H1 (cell line): Measurements from ENCODE around the gene PAXX. TPM values are rescaled to one million over a fixed set of nuclear protein-coding genes. Genes with fewer than 3 reads are reported as not detected.

Source experiments
- CTCF ChIA-PET: fragments of 300-600 bp; sonication (Branson Sonifier 250); formaldehyde crosslinking; loops from one replicate; lab custom pipeline; 2021; ENCODE audit not compliant: partially characterized antibody; lab: Charles Lee
- POLR2A ChIA-PET: fragments of 300-600 bp; sonication (Branson Sonifier 250); formaldehyde crosslinking; loops from one replicate; lab custom pipeline; 2021; ENCODE audit warnings: inconsistent platforms; ENCODE audit not compliant: partially characterized antibody; lab: Charles Lee
- DNase-seq, 2 experiments: peaks; one replicate each; pipeline versions ENCODE4 v3.0.0 to v3.0.0-alpha.2; 2010 to 2022; ENCODE audit warnings: low spot score in 2 of 2, low read depth in 1 of 2, mixed read lengths in 1 of 2
- FAIRE-seq: peaks from 2 replicates; lab custom pipeline; 2011; peaks lifted over from hg19 to GRCh38; lab: Jason Lieb, UNC
- H2AFZ ChIP-seq: 2 replicates; pipeline ENCODE4 v1.8.1; 2012; ENCODE audit warnings: low read length, inconsistent platforms
- H2AK5ac ChIP-seq: 2 replicates; pipeline ENCODE4 v1.6.1; 2013; ENCODE audit warnings: low read depth, low read length
- H2BK120ac ChIP-seq: replicated peaks from 2 replicates; pipeline ENCODE3; 2013; ENCODE audit warnings: low read depth, low read length, inconsistent platforms
- H2BK12ac ChIP-seq: 2 replicates; pipeline ENCODE4 v1.6.1; 2013; ENCODE audit warnings: low read depth, low read length
- H2BK15ac ChIP-seq: 2 replicates; pipeline ENCODE4 v1.6.1; 2013; ENCODE audit warnings: low read length
- H2BK20ac ChIP-seq: 2 replicates; pipeline ENCODE4 v1.6.1; 2013; ENCODE audit warnings: low read length
- H2BK5ac ChIP-seq: 2 replicates; pipeline ENCODE4 v1.6.1; 2013; ENCODE audit warnings: low read depth, low read length
- H3K14ac ChIP-seq: 2 replicates; pipeline ENCODE4 v1.6.1; 2013; ENCODE audit warnings: inconsistent platforms; ENCODE audit not compliant: insufficient read length
- H3K18ac ChIP-seq: 2 replicates; pipeline ENCODE4 v1.6.1; 2013; ENCODE audit warnings: low read length; ENCODE audit errors: extremely low read depth
- H3K23ac ChIP-seq: 2 replicates; pipeline ENCODE4 v1.6.1; 2013; ENCODE audit warnings: inconsistent platforms; ENCODE audit not compliant: insufficient read length
- H3K23me2 ChIP-seq: 2 replicates; pipeline ENCODE4 v1.6.1; 2013; ENCODE audit warnings: low read depth, low read length
- H3K27ac ChIP-seq: 2 replicates; pipeline ENCODE4 v1.6.1; 2011; ENCODE audit warnings: low read depth, low read length, inconsistent platforms
- H3K27me3 ChIP-seq, 4 experiments: replicated peaks in 1 of 4; 1 replicate in 1 of 4; 2 replicates in 3 of 4; pipeline versions ENCODE4 v1.6.1 to v1.8.1; 2011 to 2013; ENCODE audit warnings: low read length in 3 of 4, mild to moderate bottlenecking in 3 of 4, inconsistent platforms in 2 of 4, mixed read lengths in 2 of 4, moderate library complexity in 1 of 4; ENCODE audit not compliant: control insufficient read depth in 3 of 4, insufficient read depth in 3 of 4; ENCODE audit errors: extremely low read depth in 1 of 4
- H3K36me3 ChIP-seq, 4 experiments: 2 replicates each; pipeline versions ENCODE4 v1.6.1 to v1.8.1; 2011 to 2013; ENCODE audit warnings: mild to moderate bottlenecking in 4 of 4, low read length in 3 of 4, moderate library complexity in 2 of 4, control low read depth in 1 of 4, inconsistent platforms in 1 of 4; ENCODE audit not compliant: insufficient read depth in 4 of 4, control insufficient read depth in 2 of 4
- H3K4ac ChIP-seq: replicated peaks from 2 replicates; pipeline ENCODE3; 2013; ENCODE audit warnings: low read length, low read depth, mixed read lengths, inconsistent platforms; ENCODE audit not compliant: insufficient read length
- H3K4me1 ChIP-seq, 4 experiments: replicated peaks in 1 of 4; 1 replicate in 1 of 4; 2 replicates in 3 of 4; pipeline versions ENCODE4 v1.6.1 to v1.8.1; 2011 to 2013; ENCODE audit warnings: low read length in 3 of 4, inconsistent platforms in 2 of 4, mixed read lengths in 1 of 4; ENCODE audit not compliant: insufficient read depth in 4 of 4, control insufficient read depth in 3 of 4
- H3K4me2 ChIP-seq, 2 experiments: 2 replicates each; pipeline versions ENCODE4 v1.6.1 to v1.8.1; 2011 to 2013; ENCODE audit warnings: low read depth in 2 of 2, low read length in 2 of 2, control low read depth in 1 of 2, inconsistent platforms in 1 of 2, mild to moderate bottlenecking in 1 of 2; ENCODE audit not compliant: insufficient read depth in 1 of 2
- H3K4me3 ChIP-seq, 4 experiments: fragments of 200-600, 300-600 bp in 1 of 4; sonication (generic), shearing (Covaris generic), sonication (Bioruptor Twin) in 1 of 4; 2 replicates each; pipeline versions ENCODE4 v1.5.1 to v1.8.1; 2011 to 2016; ENCODE audit warnings: low read length in 4 of 4, low read depth in 3 of 4, control low read depth in 2 of 4, inconsistent platforms in 2 of 4, mild to moderate bottlenecking in 2 of 4, mixed read lengths in 1 of 4, moderate library complexity in 1 of 4; ENCODE audit not compliant: insufficient read depth in 2 of 4; ENCODE audit errors: extremely low read depth in 1 of 4
- H3K56ac ChIP-seq: replicated peaks from 2 replicates; pipeline ENCODE3; 2013; ENCODE audit warnings: low read depth, mild to moderate bottlenecking, mixed read lengths, low read length, inconsistent platforms; ENCODE audit not compliant: insufficient read length
- H3K79me1 ChIP-seq: 2 replicates; pipeline ENCODE4 v1.6.1; 2013; ENCODE audit warnings: low read depth, low read length, control low read depth
- H3K79me2 ChIP-seq, 2 experiments: 2 replicates each; pipeline versions ENCODE4 v1.6.1 to v1.8.1; 2012 to 2013; ENCODE audit warnings: low read length in 2 of 2, mild to moderate bottlenecking in 2 of 2, inconsistent platforms in 1 of 2; ENCODE audit not compliant: insufficient read depth in 2 of 2, control insufficient read depth in 1 of 2
- H3K9ac ChIP-seq, 4 experiments: replicated peaks in 1 of 4; 1 replicate in 1 of 4; 2 replicates in 3 of 4; pipeline versions ENCODE4 v1.6.1 to v1.8.1; 2011 to 2013; ENCODE audit warnings: low read depth in 3 of 4, low read length in 3 of 4, control low read depth in 2 of 4, mild to moderate bottlenecking in 2 of 4, moderate library complexity in 2 of 4, inconsistent platforms in 1 of 4; ENCODE audit errors: extremely low read depth in 1 of 4
- H3K9me3 ChIP-seq, 2 experiments: 2 replicates each; pipeline versions ENCODE4 v1.6.1 to v1.8.1; 2012 to 2013; ENCODE audit warnings: mild to moderate bottlenecking in 2 of 2, moderate library complexity in 2 of 2, control low read depth in 1 of 2, inconsistent platforms in 1 of 2, low read depth in 1 of 2, low read length in 1 of 2, mixed read lengths in 1 of 2; ENCODE audit not compliant: insufficient read depth in 2 of 2
- H4K20me1 ChIP-seq, 2 experiments: replicated peaks in 1 of 2; 2 replicates each; pipeline versions ENCODE3 to v1.8.1; 2011 to 2013; ENCODE audit warnings: inconsistent platforms in 2 of 2, low read length in 2 of 2, mild to moderate bottlenecking in 1 of 2; ENCODE audit not compliant: insufficient read depth in 2 of 2, control insufficient read depth in 1 of 2
- H4K5ac ChIP-seq: 2 replicates; pipeline ENCODE4 v1.6.1; 2013; ENCODE audit warnings: low read length, low read depth, mixed read lengths, inconsistent platforms; ENCODE audit not compliant: insufficient read length
- H4K8ac ChIP-seq: 2 replicates; pipeline ENCODE4 v1.8.0; 2013; ENCODE audit warnings: mild to moderate bottlenecking, moderate library complexity, low read length, inconsistent platforms; ENCODE audit not compliant: insufficient read depth; ENCODE audit errors: extremely low read depth
- H4K91ac ChIP-seq: replicated peaks from 2 replicates; pipeline ENCODE3; 2013; ENCODE audit warnings: low read length, mixed read lengths, inconsistent platforms; ENCODE audit not compliant: insufficient read length
- CHD1 ChIP-seq: IDR thresholded peaks from 2 replicates; pipeline ENCODE4 v1.6.1; 2012; ENCODE audit warnings: low read depth, low read length, improper control_type of control experiment
- FOSL1 ChIP-seq: IDR thresholded peaks from 2 replicates; pipeline ENCODE4 v1.6.1; 2011; ENCODE audit warnings: mild to moderate bottlenecking, low read depth, low read length, moderate library complexity; ENCODE audit not compliant: insufficient read depth
- GABPA ChIP-seq: IDR thresholded peaks from 2 replicates; pipeline ENCODE4 v1.6.1; 2011; ENCODE audit warnings: mild to moderate bottlenecking, low read length, moderate library complexity, borderline replicate concordance; ENCODE audit not compliant: insufficient read depth
- KDM1A ChIP-seq: fragments of 200-600, 300-600 bp; sonication (generic); IDR thresholded peaks from 2 replicates; pipeline ENCODE4 v1.7.1; 2016; ENCODE audit warnings: mild to moderate bottlenecking, low read length, borderline replicate concordance
- MAFK ChIP-seq: IDR thresholded peaks from 2 replicates; pipeline ENCODE4 v1.6.1; 2012; ENCODE audit warnings: low read depth, mild to moderate bottlenecking, improper control_type of control experiment, low read length
- NANOG ChIP-seq: IDR thresholded peaks from 2 replicates; pipeline ENCODE4 v1.6.1; 2011; ENCODE audit warnings: low read length, low read depth, mild to moderate bottlenecking, inconsistent platforms; ENCODE audit not compliant: insufficient read depth, poor library complexity, severe bottlenecking
- POU5F1 ChIP-seq: IDR thresholded peaks from 2 replicates; pipeline ENCODE4 v1.6.1; 2011; ENCODE audit warnings: low read depth, mild to moderate bottlenecking, low read length, moderate library complexity
- RAD21 ChIP-seq, 2 experiments: IDR thresholded peaks in 1 of 2; conservative IDR thresholded peaks in 1 of 2; 2 replicates each; pipeline ENCODE4 v1.6.1; 2011; ENCODE audit warnings: low read depth in 2 of 2, low read length in 2 of 2, improper control_type of control experiment in 1 of 2, inconsistent platforms in 1 of 2, mild to moderate bottlenecking in 1 of 2, moderate library complexity in 1 of 2
- RNF2 ChIP-seq: fragments of 200-900, 300-1000 bp; sonication (generic); IDR thresholded peaks from 2 replicates; pipeline ENCODE4 v1.7.1; 2016; ENCODE audit warnings: borderline replicate concordance, low read depth, mild to moderate bottlenecking, antibody characterized with exemption, low read length; ENCODE audit not compliant: poor library complexity, severe bottlenecking; ENCODE audit errors: missing control alignments
- SIN3A ChIP-seq, 2 experiments: IDR thresholded peaks in 1 of 2; conservative IDR thresholded peaks in 1 of 2; 2 replicates each; pipeline ENCODE4 v1.6.1; 2011 to 2012; ENCODE audit warnings: low read length in 2 of 2, improper control_type of control experiment in 1 of 2, low read depth in 1 of 2, mild to moderate bottlenecking in 1 of 2
- SIX5 ChIP-seq: IDR thresholded peaks from 2 replicates; pipeline ENCODE4 v1.6.1; 2011; ENCODE audit warnings: mild to moderate bottlenecking, low read depth, low read length
- SRF ChIP-seq: IDR thresholded peaks from 2 replicates; pipeline ENCODE4 v1.6.1; 2011; ENCODE audit warnings: mild to moderate bottlenecking, low read depth, low read length, moderate library complexity
- SUZ12 ChIP-seq: fragments of 200-600 bp; sonication (generic); IDR thresholded peaks from 2 replicates; pipeline ENCODE4 v1.6.1; 2012; ENCODE audit warnings: mild to moderate bottlenecking, inconsistent platforms, low read length, moderate library complexity, mixed read lengths
- WGBS, 2 experiments: shearing (Covaris generic) in 1 of 2; methylation state at CpG; one replicate each; pipeline versions ENCODE4 v1.1.6 to v1.1.7; 2013 to 2015; ENCODE audit warnings: low lambda C conversion rate in 2 of 2, mixed read lengths in 2 of 2, inconsistent platforms in 1 of 2, low coverage in 1 of 2, missing lambda C conversion rate in 1 of 2; ENCODE audit not compliant: insufficient replicate concordance in 2 of 2, insufficient coverage in 1 of 2, insufficient read length in 1 of 2; ENCODE audit errors: extremely low coverage in 1 of 2, missing lambda C conversion rate in 1 of 2; 5-methylcytosine and 5-hydroxymethylcytosine counted together
- polyA plus RNA-seq, 7 experiments: library from polyadenylated mRNA; depleted of rRNA in 3 of 7; stranded (reverse) in 5 of 7; unstranded in 2 of 7; fragments of >200 nt in 5 of 7; fragments of 200-250 nt in 2 of 7; gene quantifications; 1 replicate in 5 of 7; 2 replicates in 1 of 7; 4 replicates in 1 of 7; pipeline versions ENCODE4 v1.2.1 to v1.2.3, GENCODE V29; 2011 to 2013; ENCODE audit warnings: missing spikeins in 2 of 7, mixed read lengths in 2 of 7
- total RNA-seq: library from RNA; stranded (reverse); fragmentation: NEBNext Ultra II Directional; extraction: Animal tissue kit (Norgen Biotek cat#: 25700); gene quantifications from 2 replicates; pipeline ENCODE4 v1.2.1, GENCODE V29; 2021

PAXX gene
- total and polyA plus RNA-seq, 2 of the 8 experiments (the other 6 are each of a cell fraction or from before 2014, with no cell fraction given), result 43.4 to 45.9 TPM

- WGBS, 2 experiments, result 100% methylated on average over 1 of the region's 1 CpG; no CpG with 5 or more reads in 1 of the 2 experiments
Measured at GRCh38 chr9:136957461-136957860, 34.8 kb upstream of the PAXX start.

More at GRCh38 chr9:136957461-136957860, 34.8 kb upstream of the PAXX start:
- Histone ChIP-seq H2BK15ac (no peak overlapping the region), H3K4me2 (no peak overlapping the region), H4K20me1 (peaks cover 0 to 6% of the 10 kb centered on the region in 2 experiments), H3K18ac (no peak overlapping the region), H2BK5ac (no peak overlapping the region), H3K9me3 (no peaks in the 10 kb centered on the region), H3K79me2 (no peaks in the 10 kb centered on the region), H3K4me3 (no peak overlapping the region), H3K23me2 (peaks cover 12% of the 10 kb centered on the region; the same call in 1 of the 2 replicates), H3K4me1 (peaks cover 0 to 2% (median 0%) of the 10 kb centered on the region in 4 experiments; a peak in 2 of 7 replicates), H3K27ac (no peak overlapping the region), H3K36me3 (no peaks in the 10 kb centered on the region), H3K4ac (no peak overlapping the region), H2AK5ac (no peak overlapping the region), H4K5ac (no peak overlapping the region), H2BK120ac (no peak overlapping the region), H3K56ac (no peak overlapping the region), H3K23ac (no peak overlapping the region), H4K91ac (no peak overlapping the region), H3K14ac (no peak overlapping the region), H2BK20ac (no peak overlapping the region), H2AFZ (no peak overlapping the region), H2BK12ac (no peak overlapping the region), H3K79me1 (no peaks in the 10 kb centered on the region), H3K9ac (no peak overlapping the region), H4K8ac (no peak overlapping the region; the same call in 1 of the 2 replicates), H3K27me3 (no peaks in the 10 kb centered on the region)
- DNase-seq, result no peak
- no peak for TF ChIP-seq RNF2
- TF ChIP-seq SRF, result no peak
- TF ChIP-seq GABPA, result no peak
- no peak for TF ChIP-seq MAFK
- TF ChIP-seq POU5F1, result no peak
- no peak for TF ChIP-seq NANOG
- TF ChIP-seq SIX5, result no peak
- TF ChIP-seq KDM1A, result no peak
- no peak for TF ChIP-seq RAD21 (IDR thresholded peaks at IDR 0.05 in 1 of 2, conservative IDR thresholded peaks at IDR 0.05 in 1 of 2; ENCODE audit: low read depth in 2 of 2, low read length in 2 of 2)
- no peak for TF ChIP-seq FOSL1
- no peak for TF ChIP-seq SUZ12
- no peak for TF ChIP-seq SIN3A (conservative IDR thresholded peaks at IDR 0.05 in 1 of 2, IDR thresholded peaks at IDR 0.05 in 1 of 2; ENCODE audit: low read depth in 1 of 2, low read length in 2 of 2)
- no peak for TF ChIP-seq CHD1
- ChIA-PET POLR2A (no interaction called here), CTCF (interaction anchor here (5.1 kb wide), 1 partner anchor 9 kb away, joined by 31 read pairs; no protein-coding TSS in a partner anchor)
- FAIRE-seq, result no peak
